Right lobe of liver (tissue), 4 donors: ENCODE results near the gene PNPLA7.
"Not testable (repeated sequence)": the region's sequence is repeated elsewhere in the genome, so short reads cannot be mapped to it uniquely, and the experiment has no call there.

ENCODE experiments used
- POLR2A ChIP-seq: fragments of 450-650 bp; IDR thresholded peaks from one replicate; pipeline ENCODE4 v1.6.1; 2017; ENCODE audit warnings: antibody characterized with exemption, mild to moderate bottlenecking
- TF ChIP-seq, protein P1 (sequence below), 4 donors: fragments of 200-600 bp in 3 of 4; fragments of 450-650 bp in 1 of 4; IDR thresholded peaks; one replicate each; pipeline versions ENCODE4 v1.5.1 to v1.8.0; 2016 to 2022; ENCODE audit warnings: antibody characterized with exemption in 4 of 4, mild to moderate bottlenecking in 2 of 4
- donor health status: DM: no; HTN: no; CAD: no.
- donor health status: DM: no; HTN: no; CAD: no.
- donor health status: DM: no; HTN: yes; CAD: no.

DNA sequence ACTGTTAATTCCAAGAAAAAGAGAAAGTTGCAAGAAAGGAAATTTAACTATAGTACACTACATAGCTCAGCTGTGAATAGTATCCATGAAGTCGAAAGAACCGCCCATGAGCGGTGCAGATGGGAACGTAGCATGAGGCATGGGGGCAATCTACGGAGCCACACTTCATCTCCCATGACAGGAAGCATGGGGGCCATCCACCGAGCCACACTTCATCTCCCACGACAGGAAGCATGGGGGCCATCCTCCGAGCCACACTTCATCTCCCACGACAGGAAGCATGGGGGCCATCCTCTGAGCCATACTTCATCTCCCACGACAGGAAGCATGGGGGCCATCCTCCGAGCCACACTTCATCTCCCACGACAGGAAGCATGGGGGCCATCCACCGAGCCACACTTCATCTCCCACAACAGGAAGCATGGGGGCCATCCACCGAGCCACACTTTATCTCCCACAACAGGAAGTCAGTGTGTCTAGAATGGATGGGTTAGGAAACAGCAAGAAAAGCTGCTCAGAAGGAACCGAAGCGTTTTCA is 13.5 kb downstream of the PNPLA7 start:
- TF ChIP-seq, protein P1, sequence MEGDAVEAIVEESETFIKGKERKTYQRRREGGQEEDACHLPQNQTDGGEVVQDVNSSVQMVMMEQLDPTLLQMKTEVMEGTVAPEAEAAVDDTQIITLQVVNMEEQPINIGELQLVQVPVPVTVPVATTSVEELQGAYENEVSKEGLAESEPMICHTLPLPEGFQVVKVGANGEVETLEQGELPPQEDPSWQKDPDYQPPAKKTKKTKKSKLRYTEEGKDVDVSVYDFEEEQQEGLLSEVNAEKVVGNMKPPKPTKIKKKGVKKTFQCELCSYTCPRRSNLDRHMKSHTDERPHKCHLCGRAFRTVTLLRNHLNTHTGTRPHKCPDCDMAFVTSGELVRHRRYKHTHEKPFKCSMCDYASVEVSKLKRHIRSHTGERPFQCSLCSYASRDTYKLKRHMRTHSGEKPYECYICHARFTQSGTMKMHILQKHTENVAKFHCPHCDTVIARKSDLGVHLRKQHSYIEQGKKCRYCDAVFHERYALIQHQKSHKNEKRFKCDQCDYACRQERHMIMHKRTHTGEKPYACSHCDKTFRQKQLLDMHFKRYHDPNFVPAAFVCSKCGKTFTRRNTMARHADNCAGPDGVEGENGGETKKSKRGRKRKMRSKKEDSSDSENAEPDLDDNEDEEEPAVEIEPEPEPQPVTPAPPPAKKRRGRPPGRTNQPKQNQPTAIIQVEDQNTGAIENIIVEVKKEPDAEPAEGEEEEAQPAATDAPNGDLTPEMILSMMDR (IDR thresholded peaks at IDR 0.05) = not testable (repeated sequence)
- not testable (repeated sequence) for TF ChIP-seq POLR2A
